Transverse colon (tissue), 3 donors: ENCODE data around the gene TARS2.

Source experiments
- CTCF ChIP-seq, 5 experiments: fragments of 200-600 bp in 3 of 5; fragments of 450-650 bp in 2 of 5; sonication (generic) in 3 of 5; IDR thresholded peaks; 1 replicate in 2 of 5; 2 replicates in 3 of 5; pipeline ENCODE4 v1.5.1; 2016 to 2017; ENCODE audit warnings: antibody characterized with exemption in 5 of 5, inconsistent platforms in 3 of 5, mild to moderate bottlenecking in 2 of 5, moderate library complexity in 1 of 5
- EP300 ChIP-seq: sonication (generic); formaldehyde crosslinking; IDR thresholded peaks from one replicate; pipeline ENCODE4 v1.6.1; 2017; ENCODE audit warnings: antibody characterized with exemption, low read depth

GRCh38 chr1:150486966-150487762, at the start of gene TARS2:
- TF ChIP-seq EP300: no peak
- TF ChIP-seq CTCF (IDR thresholded peaks at IDR 0.05): peak; percentile 29 to 77 (median 36)
